ENCODE results near the gene PKMYT1.

PKMYT1 gene

DNA sequence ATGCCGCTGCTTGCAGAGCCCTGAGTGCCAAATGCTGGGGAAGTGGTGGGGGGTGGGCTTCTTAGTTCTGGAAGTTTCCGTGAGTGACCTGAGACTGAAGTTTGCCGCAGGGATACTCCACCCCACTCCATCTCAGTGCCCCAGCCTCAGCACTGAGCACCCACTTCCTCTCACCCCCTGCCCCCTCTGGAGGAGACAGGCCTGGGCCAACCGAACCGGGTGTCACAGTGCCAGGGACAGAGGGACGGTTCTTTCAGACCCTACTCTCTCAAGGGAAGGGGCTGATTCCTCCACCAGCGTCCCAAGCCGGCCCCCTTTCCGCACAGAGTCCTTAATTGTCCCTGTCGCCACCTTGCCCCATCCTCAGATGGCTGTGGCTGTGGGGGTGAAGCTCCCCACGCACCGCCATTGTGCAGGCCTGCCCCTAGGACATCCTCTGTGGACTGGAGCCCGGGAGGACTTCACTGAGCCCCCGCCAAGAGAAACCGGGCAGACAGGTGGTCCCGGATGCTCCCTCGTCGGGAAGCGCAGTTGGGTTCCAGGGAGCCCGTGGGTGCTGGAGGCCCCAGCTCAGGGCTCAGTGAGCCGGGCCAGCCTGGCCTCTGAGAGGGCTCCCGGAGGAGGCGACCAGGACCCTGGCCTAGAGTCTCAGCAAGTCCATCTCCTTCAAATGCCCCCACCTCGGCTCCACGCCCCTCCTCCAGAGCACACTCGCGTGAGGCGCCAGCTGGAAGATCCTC lies 17.7 kb downstream of the PKMYT1 start:
- TF ChIP-seq, protein P1, sequence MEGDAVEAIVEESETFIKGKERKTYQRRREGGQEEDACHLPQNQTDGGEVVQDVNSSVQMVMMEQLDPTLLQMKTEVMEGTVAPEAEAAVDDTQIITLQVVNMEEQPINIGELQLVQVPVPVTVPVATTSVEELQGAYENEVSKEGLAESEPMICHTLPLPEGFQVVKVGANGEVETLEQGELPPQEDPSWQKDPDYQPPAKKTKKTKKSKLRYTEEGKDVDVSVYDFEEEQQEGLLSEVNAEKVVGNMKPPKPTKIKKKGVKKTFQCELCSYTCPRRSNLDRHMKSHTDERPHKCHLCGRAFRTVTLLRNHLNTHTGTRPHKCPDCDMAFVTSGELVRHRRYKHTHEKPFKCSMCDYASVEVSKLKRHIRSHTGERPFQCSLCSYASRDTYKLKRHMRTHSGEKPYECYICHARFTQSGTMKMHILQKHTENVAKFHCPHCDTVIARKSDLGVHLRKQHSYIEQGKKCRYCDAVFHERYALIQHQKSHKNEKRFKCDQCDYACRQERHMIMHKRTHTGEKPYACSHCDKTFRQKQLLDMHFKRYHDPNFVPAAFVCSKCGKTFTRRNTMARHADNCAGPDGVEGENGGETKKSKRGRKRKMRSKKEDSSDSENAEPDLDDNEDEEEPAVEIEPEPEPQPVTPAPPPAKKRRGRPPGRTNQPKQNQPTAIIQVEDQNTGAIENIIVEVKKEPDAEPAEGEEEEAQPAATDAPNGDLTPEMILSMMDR (conservative IDR thresholded peaks at IDR 0.05) = no peak
- no peak overlapping the region for H3K27ac ChIP-seq

DNA sequence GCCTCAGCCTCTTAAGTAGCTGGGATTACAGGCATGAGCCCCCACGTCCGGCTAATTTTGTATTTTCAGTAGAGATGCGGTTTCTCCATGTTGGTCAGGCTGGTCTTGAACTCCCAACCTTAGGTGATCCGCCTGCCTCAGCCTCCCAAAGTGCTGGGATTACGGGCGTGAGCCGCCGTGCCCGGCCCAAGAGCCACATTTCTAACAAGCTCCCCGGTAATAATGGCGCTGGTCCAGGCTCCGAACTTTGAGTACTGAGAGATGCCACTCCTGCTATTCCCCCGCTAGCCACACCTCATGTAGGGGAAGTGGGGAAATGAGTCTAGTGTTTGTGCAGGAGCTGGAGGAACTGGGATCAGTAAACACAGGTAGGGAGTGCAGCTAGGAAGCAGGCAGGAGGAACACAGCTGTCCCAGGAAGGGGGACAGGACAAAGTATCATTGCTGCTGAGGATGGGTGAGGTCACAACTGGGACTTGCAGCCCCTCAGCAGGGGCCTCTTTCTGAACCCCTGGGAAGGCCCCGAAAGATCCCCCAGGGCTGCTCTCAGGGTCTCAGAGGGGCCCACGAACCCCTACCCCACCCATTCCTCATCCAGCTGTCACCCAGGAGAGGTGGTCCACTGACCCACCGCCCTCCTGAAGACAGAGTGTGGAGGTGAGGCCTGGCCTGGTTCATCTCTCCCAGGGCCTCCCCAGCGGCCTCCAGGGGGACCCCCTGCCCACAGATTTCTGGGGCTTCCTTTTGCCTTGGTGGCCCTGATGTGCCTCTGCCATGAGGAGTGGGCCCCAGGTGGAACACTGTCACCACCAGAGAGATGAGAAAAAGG lies 19.8 kb downstream of the PKMYT1 start:
- no peak overlapping the region for H3K27ac ChIP-seq
- TF ChIP-seq, protein P1 (conservative IDR thresholded peaks at IDR 0.05) = no peak

DNA sequence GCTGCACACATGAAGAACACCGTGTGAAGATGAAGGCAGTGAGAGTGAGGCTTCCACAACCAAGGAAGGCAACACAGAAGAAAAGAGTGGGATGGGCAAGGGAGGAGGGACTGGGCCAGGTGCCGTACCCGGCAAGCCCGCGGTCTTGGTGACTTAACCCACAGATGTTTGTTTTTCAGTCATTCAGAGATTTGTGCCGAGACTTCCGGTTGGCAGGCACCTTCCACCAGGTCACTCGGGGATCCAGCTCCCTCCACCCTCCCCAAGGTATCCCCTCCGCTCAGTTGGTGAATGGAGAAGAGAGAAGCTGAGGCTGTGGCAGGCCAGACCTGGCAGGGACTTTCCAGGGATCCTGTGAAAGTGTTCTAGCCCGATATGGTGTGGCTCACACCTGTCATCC lies 21.0 kb downstream of the PKMYT1 start:
- no peak overlapping the region for H3K27ac ChIP-seq
- TF ChIP-seq, protein P1 (conservative IDR thresholded peaks at IDR 0.05) = no peak

DNA sequence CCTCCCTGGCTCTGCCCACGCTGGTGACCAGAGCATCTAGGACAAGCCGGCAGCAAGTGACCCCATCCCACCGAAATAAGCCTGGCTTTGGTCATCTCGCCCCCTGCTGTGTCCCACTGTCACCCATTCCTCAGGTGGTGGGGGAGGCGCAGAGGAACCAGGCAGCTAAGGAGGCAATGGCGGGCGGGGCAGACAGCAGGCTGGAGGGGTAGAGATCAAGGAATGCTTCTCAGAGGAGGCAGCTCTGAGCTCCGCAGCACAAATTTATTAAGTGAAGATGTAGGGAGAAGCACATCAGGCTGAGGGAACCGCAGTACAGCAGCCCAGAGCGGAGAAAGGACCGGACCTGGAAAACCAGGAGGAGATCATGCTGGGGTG lies 23.7 kb downstream of the PKMYT1 start:
- no peak overlapping the region for H3K27ac ChIP-seq
- TF ChIP-seq, protein P1 (conservative IDR thresholded peaks at IDR 0.05) = no peak

DNA sequence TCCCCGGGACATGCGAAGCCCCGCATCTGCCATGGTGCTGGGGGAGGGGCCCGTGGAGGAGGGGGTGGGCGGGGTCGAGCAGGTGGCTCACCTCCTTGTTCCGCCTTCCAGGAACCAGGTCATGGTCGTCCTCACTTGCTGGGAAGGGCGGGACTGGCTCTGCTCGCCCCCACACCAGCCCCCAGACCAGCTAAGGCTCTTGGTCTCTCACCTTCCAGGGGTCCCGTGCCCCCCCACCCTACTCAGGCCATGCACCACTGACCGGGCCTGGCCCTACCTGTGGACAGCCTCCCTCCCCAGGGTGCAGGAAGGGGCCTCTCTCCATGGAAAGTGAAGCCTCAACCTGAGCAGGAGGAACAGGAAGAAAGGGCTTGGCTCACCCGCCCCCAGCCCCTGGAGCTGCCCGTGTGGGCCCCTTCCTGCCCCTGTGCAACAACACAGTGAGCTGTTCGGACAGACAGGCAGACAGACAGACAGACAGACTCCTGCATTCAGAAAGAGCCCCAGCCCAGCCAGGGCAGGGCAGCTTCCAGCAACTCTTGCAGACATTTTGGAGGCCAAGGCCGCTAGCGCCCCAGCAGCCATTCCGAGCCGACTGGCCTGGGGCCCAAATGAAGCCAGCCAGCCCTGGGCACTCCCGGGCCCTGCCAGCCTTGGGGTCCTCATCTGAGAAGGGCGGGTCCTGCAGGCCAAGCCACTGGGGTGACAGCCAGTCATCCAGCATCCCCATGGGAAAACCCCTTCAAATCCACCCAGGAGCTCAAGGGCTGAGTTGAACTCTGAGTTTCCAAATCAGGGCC lies 24.3 kb downstream of the PKMYT1 start:
- TF ChIP-seq, protein P1 (conservative IDR thresholded peaks at IDR 0.05) = no peak
- H3K27ac ChIP-seq = no peak overlapping the region

DNA sequence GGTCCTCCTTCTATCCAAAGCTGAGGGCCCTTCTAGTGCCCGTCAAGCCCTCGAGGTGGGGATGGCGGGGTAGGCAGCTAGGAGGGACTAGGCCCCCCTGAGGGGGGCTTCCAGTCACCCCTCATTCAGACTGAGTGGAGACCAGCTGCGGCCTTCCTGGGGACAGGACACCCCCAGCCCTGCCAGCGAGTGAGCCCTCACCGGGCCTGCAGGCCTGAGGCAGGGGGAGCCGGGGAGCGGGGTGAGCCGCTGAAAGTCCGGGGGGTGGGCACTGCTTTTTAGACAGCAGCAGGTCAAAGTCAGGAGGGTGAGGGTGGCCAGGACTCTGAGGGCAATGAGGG lies 24.8 kb downstream of the PKMYT1 start:
- no peak overlapping the region for H3K27ac ChIP-seq
- TF ChIP-seq, protein P1 (conservative IDR thresholded peaks at IDR 0.05) = no peak
